ENCODE results near the gene PDCD11. TPM values are rescaled to one million over a fixed set of nuclear protein-coding genes. Genes with fewer than 3 reads are reported as not detected.

The PDCD11 gene
- total RNA-seq, 1 donor from 2014 or later: 21.6 TPM

GRCh38 chr10:103374263-103374662 lies 22.2 kb upstream of the PDCD11 start:
- H3K4me1 ChIP-seq: peaks cover 17% of the 10 kb centered on the region
- DNase-seq (no peak), ATAC-seq (no peak)
- no peak for TF ChIP-seq CTCF (IDR thresholded peaks at IDR 0.05)
- no peaks in the 10 kb centered on the region for H3K9me3 ChIP-seq
- intact Hi-C loops (cut with DNase I): no loop called here
- H3K27ac ChIP-seq: no peak overlapping the region
- H3K4me3 ChIP-seq: no peak overlapping the region
- H3K27me3 ChIP-seq (ENCODE audit: low read depth): no peaks in the 10 kb centered on the region
- H3K36me3 ChIP-seq: peaks cover 60% of the 10 kb centered on the region

GRCh38 chr10:103382769-103383168 lies 13.7 kb upstream of the PDCD11 start:
- Histone ChIP-seq H3K4me3 (no peak overlapping the region), H3K36me3 (peaks cover 85% of the 10 kb centered on the region), H3K27ac (no peak overlapping the region), H3K27me3 (ENCODE audit: low read depth) (no peaks in the 10 kb centered on the region), H3K9me3 (no peaks in the 10 kb centered on the region), H3K4me1 (no peaks in the 10 kb centered on the region)
- intact Hi-C loops (cut with DNase I): no loop called here
- TF ChIP-seq CTCF (IDR thresholded peaks at IDR 0.05): no peak
- ATAC-seq: no peak
- no peak for DNase-seq

GRCh38 chr10:103394180-103394579 lies 2.2 kb upstream of the PDCD11 start:
- Histone ChIP-seq H3K36me3 (peaks cover 43% of the 10 kb centered on the region), H3K9me3 (no peaks in the 10 kb centered on the region), H3K4me1 (peaks cover 36% of the 10 kb centered on the region), H3K4me3 (no peak overlapping the region), H3K27ac (no peak overlapping the region), H3K27me3 (ENCODE audit: low read depth) (no peaks in the 10 kb centered on the region)
- TF ChIP-seq CTCF (IDR thresholded peaks at IDR 0.05): no peak
- ATAC-seq: no peak
- intact Hi-C loops (cut with DNase I): no loop called here
- no peak for DNase-seq

- peaks cover 43% of the 10 kb centered on the region for H3K36me3 ChIP-seq
- DNase-seq (no peak), ATAC-seq (peak in 1 of 2 donors; percentile 35)
- H3K4me1 ChIP-seq: peaks cover 36% of the 10 kb centered on the region
- peak overlapping the region; percentile 89 for H3K27ac ChIP-seq
- intact Hi-C loops (cut with DNase I): no loop called here
- H3K4me3 ChIP-seq: peak overlapping the region; percentile 99
- no peaks in the 10 kb centered on the region for H3K9me3 ChIP-seq
- TF ChIP-seq CTCF (IDR thresholded peaks at IDR 0.05): no peak
- H3K27me3 ChIP-seq (ENCODE audit: low read depth): no peaks in the 10 kb centered on the region
Measured at GRCh38 chr10:103395754-103396066, 716 bp upstream of the PDCD11 start.

- peaks cover 36% of the 10 kb centered on the region for H3K4me1 ChIP-seq
- DNase-seq: no peak
- intact Hi-C loops (cut with DNase I): no loop called here
- peak overlapping the region; percentile 99 for H3K4me3 ChIP-seq
- no peaks in the 10 kb centered on the region for H3K9me3 ChIP-seq
- ATAC-seq: no peak
- H3K27ac ChIP-seq: peak overlapping the region; percentile 89
- H3K27me3 ChIP-seq (ENCODE audit: low read depth): no peaks in the 10 kb centered on the region
- TF ChIP-seq CTCF (IDR thresholded peaks at IDR 0.05): no peak
- peaks cover 43% of the 10 kb centered on the region for H3K36me3 ChIP-seq
Measured at GRCh38 chr10:103396789-103397087, 312 bp downstream of the PDCD11 start.

- Histone ChIP-seq H3K27me3 (ENCODE audit: low read depth) (no peaks in the 10 kb centered on the region), H3K4me1 (peaks cover 36% of the 10 kb centered on the region), H3K4me3 (peak overlapping the region; percentile 99), H3K27ac (no peak overlapping the region), H3K9me3 (no peaks in the 10 kb centered on the region), H3K36me3 (peaks cover 43% of the 10 kb centered on the region)
- intact Hi-C loops (cut with DNase I): no loop called here
- TF ChIP-seq CTCF (IDR thresholded peaks at IDR 0.05): no peak
- ATAC-seq: no peak
- no peak for DNase-seq
Measured at GRCh38 chr10:103397191-103397825, 882 bp downstream of the PDCD11 start.

Data from lower lobe of right lung (tissue), 2 donors.